Gastrocnemius medialis (tissue), 4 donors: ENCODE data around the gene HMGB1.

Experiments
- POLR2A ChIP-seq, 2 donors: fragments of 450-650 bp; IDR thresholded peaks; one replicate each; pipeline ENCODE4 v1.6.1; 2017; ENCODE audit warnings: antibody characterized with exemption in 2 of 2, mild to moderate bottlenecking in 2 of 2, moderate library complexity in 2 of 2
- TF ChIP-seq, protein P1 (sequence below), 5 experiments: fragments of 450-650 bp in 3 of 5; fragments of 200-600 bp in 2 of 5; sonication (generic) in 2 of 5; IDR thresholded peaks in 4 of 5; conservative IDR thresholded peaks in 1 of 5; 1 replicate in 4 of 5; 2 replicates in 1 of 5; pipeline ENCODE4 v1.5.1; 2016 to 2019; ENCODE audit warnings: antibody characterized with exemption in 5 of 5, mild to moderate bottlenecking in 3 of 5, moderate library complexity in 3 of 5

- TF ChIP-seq POLR2A (IDR thresholded peaks at IDR 0.05): no peak
- TF ChIP-seq, protein P1, sequence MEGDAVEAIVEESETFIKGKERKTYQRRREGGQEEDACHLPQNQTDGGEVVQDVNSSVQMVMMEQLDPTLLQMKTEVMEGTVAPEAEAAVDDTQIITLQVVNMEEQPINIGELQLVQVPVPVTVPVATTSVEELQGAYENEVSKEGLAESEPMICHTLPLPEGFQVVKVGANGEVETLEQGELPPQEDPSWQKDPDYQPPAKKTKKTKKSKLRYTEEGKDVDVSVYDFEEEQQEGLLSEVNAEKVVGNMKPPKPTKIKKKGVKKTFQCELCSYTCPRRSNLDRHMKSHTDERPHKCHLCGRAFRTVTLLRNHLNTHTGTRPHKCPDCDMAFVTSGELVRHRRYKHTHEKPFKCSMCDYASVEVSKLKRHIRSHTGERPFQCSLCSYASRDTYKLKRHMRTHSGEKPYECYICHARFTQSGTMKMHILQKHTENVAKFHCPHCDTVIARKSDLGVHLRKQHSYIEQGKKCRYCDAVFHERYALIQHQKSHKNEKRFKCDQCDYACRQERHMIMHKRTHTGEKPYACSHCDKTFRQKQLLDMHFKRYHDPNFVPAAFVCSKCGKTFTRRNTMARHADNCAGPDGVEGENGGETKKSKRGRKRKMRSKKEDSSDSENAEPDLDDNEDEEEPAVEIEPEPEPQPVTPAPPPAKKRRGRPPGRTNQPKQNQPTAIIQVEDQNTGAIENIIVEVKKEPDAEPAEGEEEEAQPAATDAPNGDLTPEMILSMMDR (IDR thresholded peaks at IDR 0.05 in 4 of 5, conservative IDR thresholded peaks at IDR 0.05 in 1 of 5): no peak
These were observed 35.7 kb downstream of the HMGB1 start for GRCh38 chr13:30429721-30430694.
